ENCODE measurements around the gene CAB39L.

The CAB39L gene

DNA sequence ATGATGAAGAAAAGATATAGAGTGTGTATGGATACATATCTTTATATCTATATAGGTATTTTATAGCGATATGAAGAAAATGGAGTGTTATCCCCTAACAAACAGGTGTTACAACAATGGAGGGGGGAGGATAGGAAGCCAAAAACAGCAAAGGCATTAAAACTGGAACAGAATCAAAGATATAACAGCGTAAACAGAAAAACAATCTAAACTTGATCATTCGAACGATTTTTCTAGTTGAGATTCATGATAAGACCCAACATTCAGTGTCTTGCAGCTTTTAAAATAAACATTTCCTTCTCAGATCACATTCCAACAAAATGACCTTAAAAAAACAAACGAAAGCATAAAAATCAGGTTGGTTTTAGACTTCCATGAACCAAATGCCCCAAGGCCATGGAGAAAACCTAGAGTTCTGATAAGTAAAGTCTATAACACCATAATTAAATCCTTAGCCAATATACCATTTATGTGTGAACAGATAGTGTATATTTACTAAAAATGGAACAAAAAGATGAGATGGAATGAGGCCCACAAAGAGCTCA, 55.7 kb downstream of the CAB39L start:
- TF ChIP-seq, protein P1, sequence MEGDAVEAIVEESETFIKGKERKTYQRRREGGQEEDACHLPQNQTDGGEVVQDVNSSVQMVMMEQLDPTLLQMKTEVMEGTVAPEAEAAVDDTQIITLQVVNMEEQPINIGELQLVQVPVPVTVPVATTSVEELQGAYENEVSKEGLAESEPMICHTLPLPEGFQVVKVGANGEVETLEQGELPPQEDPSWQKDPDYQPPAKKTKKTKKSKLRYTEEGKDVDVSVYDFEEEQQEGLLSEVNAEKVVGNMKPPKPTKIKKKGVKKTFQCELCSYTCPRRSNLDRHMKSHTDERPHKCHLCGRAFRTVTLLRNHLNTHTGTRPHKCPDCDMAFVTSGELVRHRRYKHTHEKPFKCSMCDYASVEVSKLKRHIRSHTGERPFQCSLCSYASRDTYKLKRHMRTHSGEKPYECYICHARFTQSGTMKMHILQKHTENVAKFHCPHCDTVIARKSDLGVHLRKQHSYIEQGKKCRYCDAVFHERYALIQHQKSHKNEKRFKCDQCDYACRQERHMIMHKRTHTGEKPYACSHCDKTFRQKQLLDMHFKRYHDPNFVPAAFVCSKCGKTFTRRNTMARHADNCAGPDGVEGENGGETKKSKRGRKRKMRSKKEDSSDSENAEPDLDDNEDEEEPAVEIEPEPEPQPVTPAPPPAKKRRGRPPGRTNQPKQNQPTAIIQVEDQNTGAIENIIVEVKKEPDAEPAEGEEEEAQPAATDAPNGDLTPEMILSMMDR (IDR thresholded peaks at IDR 0.05; ENCODE audit: low read depth, low read length): no peak

DNA sequence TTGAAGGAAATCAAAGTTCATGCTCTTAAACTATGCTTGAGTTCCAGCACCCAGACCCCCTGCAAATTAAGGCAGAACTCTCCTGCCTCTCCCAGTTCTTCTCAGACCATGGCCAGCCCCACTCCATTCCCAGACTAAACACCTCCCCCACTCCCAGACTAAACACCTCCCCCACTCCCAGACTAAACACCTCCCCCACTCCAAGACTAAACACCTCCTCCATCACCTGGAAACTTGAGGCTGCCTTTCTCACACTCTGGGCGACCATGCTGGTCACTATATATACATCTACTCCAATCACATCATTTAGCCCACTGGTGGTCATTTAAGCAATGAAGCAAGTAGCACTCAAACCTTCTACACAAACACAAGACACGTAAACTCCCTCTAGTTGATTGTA, 57.2 kb downstream of the CAB39L start:
- TF ChIP-seq, protein P1 (IDR thresholded peaks at IDR 0.05; ENCODE audit: low read depth, low read length): no peak

More for the DNA sequence above, 55.7 kb downstream of the CAB39L start:
- no peak overlapping the region for H3K4me3 ChIP-seq (ENCODE audit: low read depth, low read length)

DNA sequence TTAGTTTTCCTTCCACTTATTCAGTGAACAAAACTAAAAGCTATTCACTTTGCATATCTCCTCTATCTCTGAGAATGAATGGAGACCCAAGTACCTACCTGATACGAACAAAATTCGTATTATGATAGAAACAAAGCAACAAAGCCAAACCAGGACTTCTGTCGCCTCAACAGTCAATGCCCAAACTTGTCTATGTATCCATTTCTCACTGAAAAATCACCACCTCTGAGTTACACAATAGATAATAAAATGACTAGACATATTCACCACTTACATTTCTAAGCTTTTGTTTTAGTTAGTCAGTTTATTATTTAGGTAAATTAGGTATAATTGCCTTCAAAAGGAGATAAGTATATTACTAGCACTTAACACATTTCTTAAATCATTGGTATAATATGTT, 67.7 kb downstream of the CAB39L start:
- no peak overlapping the region for H3K4me3 ChIP-seq (ENCODE audit: low read depth, low read length)

More for the DNA sequence above, 57.2 kb downstream of the CAB39L start:
- H3K4me3 ChIP-seq (ENCODE audit: low read depth, low read length): no peak overlapping the region

DNA sequence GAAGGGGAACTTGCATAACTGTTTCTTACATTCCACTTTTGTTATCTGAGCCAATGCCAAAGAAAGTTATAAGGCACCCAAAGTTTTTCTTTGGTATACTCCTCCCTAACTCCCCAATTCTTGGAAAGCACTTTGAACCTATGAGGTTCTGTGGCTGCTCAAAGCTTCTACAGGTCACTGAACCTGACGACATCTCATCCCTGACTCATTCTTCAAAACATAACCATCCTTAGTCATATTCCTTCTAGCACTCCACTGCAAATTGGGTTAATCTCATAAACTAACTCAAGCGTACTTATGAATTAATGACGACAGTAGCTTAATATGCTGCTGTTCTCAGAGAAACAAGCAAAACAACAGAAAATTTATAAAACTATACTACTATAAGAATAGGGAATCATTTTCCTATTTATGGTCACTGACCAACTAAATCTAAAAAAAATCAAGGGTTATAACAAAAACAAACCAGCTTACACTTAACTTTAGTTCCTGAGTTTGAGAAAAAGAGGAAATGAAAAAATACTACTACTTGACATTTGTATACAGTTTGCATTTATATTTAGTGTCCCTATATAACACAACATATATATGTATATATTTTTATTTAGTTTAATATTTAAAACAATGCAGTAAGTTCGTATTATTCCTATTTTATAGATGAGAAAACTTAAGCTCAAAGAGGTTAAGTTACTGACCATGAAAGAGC, 69.1 kb downstream of the CAB39L start:
- no peak overlapping the region for H3K4me3 ChIP-seq (ENCODE audit: low read depth, low read length)
- TF ChIP-seq, protein P1 (IDR thresholded peaks at IDR 0.05; ENCODE audit: low read depth, low read length): no peak

More for the DNA sequence above, 67.7 kb downstream of the CAB39L start:
- TF ChIP-seq, protein P1 (IDR thresholded peaks at IDR 0.05; ENCODE audit: low read depth, low read length): no peak

DNA sequence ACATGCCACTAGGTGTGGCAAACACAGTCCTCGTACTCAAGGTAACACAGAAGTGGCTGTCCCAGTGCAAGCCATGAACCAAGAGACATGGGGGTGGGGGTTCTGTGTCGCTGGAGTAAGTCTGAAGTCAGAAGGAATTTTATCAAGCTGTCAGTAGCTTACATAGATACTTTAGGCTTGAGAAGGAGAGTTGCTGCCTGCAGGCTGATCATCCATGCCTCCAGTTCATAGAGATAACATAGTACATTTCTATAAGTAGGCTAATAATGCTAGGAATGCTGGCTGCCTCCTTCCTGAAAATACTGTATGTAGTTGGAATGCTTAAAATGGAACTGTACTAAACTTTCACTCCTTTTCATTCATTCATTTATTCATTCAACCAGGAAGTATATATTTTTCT, 70.1 kb downstream of the CAB39L start:
- H3K4me3 ChIP-seq (ENCODE audit: low read depth, low read length): no peak overlapping the region
- TF ChIP-seq, protein P1 (IDR thresholded peaks at IDR 0.05; ENCODE audit: low read depth, low read length): no peak

DNA sequence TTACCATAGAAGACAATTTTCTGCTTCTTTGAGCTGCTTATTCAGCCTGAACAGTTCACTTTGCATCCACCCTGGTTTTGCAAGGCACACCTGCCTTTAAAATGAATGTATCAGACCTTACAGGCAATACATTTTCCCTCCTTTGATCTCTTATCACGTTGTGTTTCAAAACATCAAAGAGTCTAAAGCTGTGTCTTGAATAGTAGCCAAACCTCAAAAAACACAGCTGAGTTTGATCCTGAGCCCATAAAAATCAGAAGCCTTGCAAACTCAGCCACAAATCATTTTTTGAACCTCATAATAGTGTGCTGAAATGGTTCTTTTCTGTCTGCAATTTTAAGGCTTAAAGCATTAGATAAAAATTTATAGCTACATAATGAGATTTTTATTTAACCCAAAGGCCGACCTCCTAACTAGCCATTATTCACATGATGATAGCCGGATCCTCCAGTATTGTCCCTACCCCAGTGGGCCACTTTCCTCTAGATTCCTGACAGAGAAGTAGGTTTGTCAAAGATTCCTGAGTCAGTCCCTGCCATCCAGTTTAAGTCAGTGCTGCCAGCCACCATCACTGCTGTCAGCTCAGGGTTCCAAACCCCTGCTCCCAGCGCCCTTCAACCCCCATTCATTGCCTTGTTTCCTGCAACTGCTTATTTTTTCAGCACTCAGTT, 71.8 kb downstream of the CAB39L start:
- TF ChIP-seq, protein P1 (IDR thresholded peaks at IDR 0.05; ENCODE audit: low read depth, low read length): no peak
- H3K4me3 ChIP-seq (ENCODE audit: low read depth, low read length): no peak overlapping the region

DNA sequence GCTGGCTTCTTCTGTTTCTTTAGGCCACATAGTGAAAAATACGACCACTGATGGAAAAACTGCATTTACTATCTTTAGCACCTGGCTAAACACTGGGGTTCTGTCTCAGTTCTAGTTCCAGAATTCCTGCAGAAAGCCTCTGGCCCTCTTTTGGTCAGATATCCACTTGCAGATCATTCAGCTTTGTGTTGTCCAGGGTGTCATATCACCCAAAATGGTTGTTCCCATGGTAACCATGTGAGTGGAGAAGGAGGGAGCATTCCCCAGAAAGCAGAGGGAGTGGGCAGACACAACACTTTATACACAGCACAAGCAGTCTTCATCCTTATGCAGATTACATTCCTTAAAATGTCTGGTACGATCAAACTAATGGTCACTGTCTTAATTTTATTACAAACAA, 73.5 kb downstream of the CAB39L start:
- no peak overlapping the region for H3K4me3 ChIP-seq (ENCODE audit: low read depth, low read length)
- TF ChIP-seq, protein P1 (IDR thresholded peaks at IDR 0.05; ENCODE audit: low read depth, low read length): no peak

Measured in WI38 (cell line).